B cell (primary cell): ENCODE measurements around the gene NOTCH3. TPM values are rescaled to one million over a fixed set of nuclear protein-coding genes. Genes with fewer than 3 reads are reported as not detected.

ENCODE experiments used
- ATAC-seq: fragments of 200-7000 bp; cut with Tn5 transposase; one replicate; pipeline ENCODE4 v1.10.0; 2021; ENCODE audit warnings: low read depth, mild to moderate bottlenecking, moderate number of reproducible peaks, moderate library complexity
- CTCF ChIA-PET: fragments of 350-600 bp; sonication (Branson Sonifier 250); formaldehyde crosslinking; loops from one replicate; lab custom pipeline; 2021; ENCODE audit warnings: antibody characterized with exemption, inconsistent platforms; lab: Charles Lee
- POLR2A ChIA-PET: fragments of 350-600 bp; sonication (Branson Sonifier 250); formaldehyde crosslinking; loops from one replicate; lab custom pipeline; 2021; ENCODE audit warnings: antibody characterized with exemption; lab: Charles Lee
- DNase-seq: peaks from one replicate; pipeline ENCODE4 v3.0.0; 2013
- H2AFZ ChIP-seq: 2 replicates; pipeline ENCODE4 v1.6.1; 2012; ENCODE audit warnings: mild to moderate bottlenecking, low read depth, low read length; ENCODE audit not compliant: insufficient read depth, poor library complexity, severe bottlenecking
- H3K27ac ChIP-seq, 2 donors: 1 replicate in 1 of 2; 2 replicates in 1 of 2; pipeline ENCODE4 v1.5.1; 2012 to 2013; ENCODE audit warnings: low read length in 2 of 2, mild to moderate bottlenecking in 2 of 2, moderate library complexity in 1 of 2
- H3K27me3 ChIP-seq, 4 experiments: fragments of 200-600 bp in 1 of 4; sonication (generic) in 1 of 4; replicated peaks in 1 of 4; 1 replicate in 2 of 4; 2 replicates in 2 of 4; pipeline versions ENCODE4 v1.6.1 to v1.7.0; 2013 to 2016; ENCODE audit warnings: low read length in 3 of 4, mild to moderate bottlenecking in 2 of 4, mixed read lengths in 1 of 4, moderate library complexity in 1 of 4; ENCODE audit not compliant: insufficient read depth in 4 of 4, control insufficient read depth in 3 of 4; ENCODE audit errors: control extremely low read depth in 1 of 4
- H3K36me3 ChIP-seq, 2 experiments: replicated peaks in 1 of 2; 1 replicate in 1 of 2; 2 replicates in 1 of 2; pipeline versions ENCODE4 v1.6.1 to v1.7.1; 2013; ENCODE audit warnings: low read length in 1 of 2; ENCODE audit not compliant: insufficient read depth in 2 of 2, control insufficient read depth in 1 of 2; ENCODE audit errors: control extremely low read depth in 1 of 2, extremely low read depth in 1 of 2
- H3K4me1 ChIP-seq, 2 donors: fragments of 200-600 bp in 1 of 2; sonication (generic) in 1 of 2; 1 replicate in 1 of 2; 2 replicates in 1 of 2; pipeline versions ENCODE4 v1.5.1 to v1.6.1; 2013 to 2017; ENCODE audit warnings: low read length in 2 of 2; ENCODE audit not compliant: control insufficient read depth in 2 of 2, insufficient read depth in 2 of 2
- H3K4me2 ChIP-seq: replicated peaks from 2 replicates; pipeline ENCODE3; 2012; ENCODE audit warnings: mild to moderate bottlenecking, low read depth, low read length; ENCODE audit not compliant: poor library complexity, severe bottlenecking
- H3K4me3 ChIP-seq, 5 experiments: fragments of 200-600 bp in 1 of 5; sonication (generic) in 1 of 5; 1 replicate in 3 of 5; 2 replicates in 2 of 5; pipeline versions ENCODE4 v1.5.1 to v1.7.0; 2011 to 2016; ENCODE audit warnings: low read length in 4 of 5, mild to moderate bottlenecking in 4 of 5, low read depth in 2 of 5, control low read depth in 1 of 5, moderate library complexity in 1 of 5; ENCODE audit not compliant: insufficient read depth in 1 of 5; ENCODE audit errors: control extremely low read depth in 1 of 5, extremely low read depth in 1 of 5
- H3K79me2 ChIP-seq: fragments of 200-600 bp; sonication (generic); one replicate; pipeline ENCODE4 v1.6.0; 2016; ENCODE audit warnings: low read length; ENCODE audit not compliant: control insufficient read depth, insufficient read depth
- H3K9ac ChIP-seq: fragments of 200-600 bp; sonication (generic); 2 replicates; pipeline ENCODE4 v1.6.1; 2017; ENCODE audit warnings: mild to moderate bottlenecking, low read length, moderate library complexity
- H3K9me3 ChIP-seq, 3 donors: one replicate each; pipeline versions ENCODE4 v1.6.1 to v1.7.1; 2013; ENCODE audit warnings: low read length in 2 of 3; ENCODE audit not compliant: control insufficient read depth in 2 of 3, insufficient read depth in 1 of 3; ENCODE audit errors: control extremely low read depth in 1 of 3
- H4K20me1 ChIP-seq: 2 replicates; pipeline ENCODE4 v1.6.0; 2012; ENCODE audit warnings: mild to moderate bottlenecking, low read length; ENCODE audit not compliant: insufficient read depth, control insufficient read depth, poor library complexity, severe bottlenecking
- H3K27ac Mint-ChIP-seq: one replicate; pipeline ENCODE4 v1.8.0; 2021; ENCODE audit warnings: mixed read lengths
- H3K27me3 Mint-ChIP-seq: one replicate; pipeline ENCODE4 v1.8.0; 2021; ENCODE audit warnings: mixed read lengths
- H3K4me1 Mint-ChIP-seq: one replicate; pipeline ENCODE4 v1.8.0; 2021; ENCODE audit warnings: mixed read lengths
- H3K4me3 Mint-ChIP-seq: one replicate; pipeline ENCODE4 v1.8.0; 2021; ENCODE audit warnings: mixed read lengths
- H3K9me3 Mint-ChIP-seq: one replicate; pipeline ENCODE4 v1.8.0; 2022; ENCODE audit warnings: mixed read lengths; ENCODE audit not compliant: insufficient read depth
- CTCF ChIP-seq: fragments of 200-600 bp; IDR thresholded peaks from one replicate; pipeline ENCODE4 v1.8.0; 2022; ENCODE audit warnings: antibody characterized with exemption, mild to moderate bottlenecking
- EZH2 ChIP-seq: IDR thresholded peaks from 2 replicates; pipeline ENCODE4 v1.6.1; 2012; ENCODE audit warnings: borderline replicate concordance, low read depth, mild to moderate bottlenecking, moderate library complexity, low read length; ENCODE audit not compliant: insufficient read depth, poor library complexity, severe bottlenecking
- WGBS: methylation state at CpG from one replicate; pipeline ENCODE4 v1.1.5; 2013; ENCODE audit warnings: missing lambda C conversion rate; ENCODE audit not compliant: insufficient coverage; 5-methylcytosine and 5-hydroxymethylcytosine counted together
- intact Hi-C: fragments of 100-400 bp; cut with micrococcal nuclease; formaldehyde crosslinking; loops from one replicate; pipeline ENCODE4 v1.10.0; 2022
- polyA plus RNA-seq: library from polyadenylated mRNA; depleted of rRNA; stranded (reverse); fragments of >200 nt; gene quantifications from 2 replicates; pipeline ENCODE4 v1.2.3, GENCODE V29; 2012
- total RNA-seq, 2 donors: library from RNA; stranded (reverse); fragments of 120-200 nt in 1 of 2; gene quantifications; 1 replicate in 1 of 2; 2 replicates in 1 of 2; pipeline versions ENCODE4 v1.2.3 to v1.2.4, GENCODE V29; 2013 to 2022

Gene NOTCH3
- total and polyA plus RNA-seq, 2 donors (not counting 1 experiment from before 2014, with no cell fraction given) = 0.01 to 0.05 TPM

- H3K9me3 Mint-ChIP-seq = peaks cover 2% of the 10 kb centered on the region
- 89% methylated on average over 24 of the region's 24 CpGs for whole genome bisulfite sequencing
- no peak overlapping the region for H3K27ac ChIP-seq
- H3K4me3 ChIP-seq = no peak overlapping the region
- no peak overlapping the region for H3K4me2 ChIP-seq
- no peak overlapping the region for H3K4me3 Mint-ChIP-seq
- intact Hi-C loops = no loop called here
- H3K4me1 ChIP-seq = no peaks in the 10 kb centered on the region
- no peak overlapping the region for H3K9ac ChIP-seq
- no peaks in the 10 kb centered on the region for H3K4me1 Mint-ChIP-seq
- no peaks in the 10 kb centered on the region for H3K79me2 ChIP-seq
- ATAC-seq (no peak), DNase-seq (no peak)
- ChIA-PET CTCF (no interaction called here), POLR2A (no interaction called here)
- peaks cover 0 to 9% (median 0%) of the 10 kb centered on the region in 3 donors for H3K9me3 ChIP-seq
- no peaks in the 10 kb centered on the region for H4K20me1 ChIP-seq
- H3K36me3 ChIP-seq = no peaks in the 10 kb centered on the region
- peaks cover 16% of the 10 kb centered on the region for H3K27me3 Mint-ChIP-seq
- peaks cover 0 to 14% (median 2%) of the 10 kb centered on the region in 4 experiments for H3K27me3 ChIP-seq
- H3K27ac Mint-ChIP-seq = no peak overlapping the region
- TF ChIP-seq CTCF = no peak
- H2AFZ ChIP-seq = no peak overlapping the region
These were observed 11.9 kb downstream of the NOTCH3 start for GRCh38 chr19:15188851-15189250.

- H3K36me3 ChIP-seq = no peaks in the 10 kb centered on the region
- no peaks in the 10 kb centered on the region for H4K20me1 ChIP-seq
- H3K27me3 Mint-ChIP-seq = peaks cover 10% of the 10 kb centered on the region
- CTCF ChIA-PET = no interaction called here
- H3K9me3 ChIP-seq = peaks cover 0 to 9% (median 0%) of the 10 kb centered on the region in 3 donors
- no peak overlapping the region for H2AFZ ChIP-seq
- ATAC-seq = no peak
- H3K4me2 ChIP-seq = no peak overlapping the region
- no peak overlapping the region for H3K4me3 ChIP-seq
- POLR2A ChIA-PET = no interaction called here
- no peak overlapping the region for H3K4me3 Mint-ChIP-seq
- TF ChIP-seq EZH2 (no peak), CTCF (no peak)
- no peak overlapping the region for H3K9ac ChIP-seq
- DNase-seq = no peak
- no peaks in the 10 kb centered on the region for H3K4me1 Mint-ChIP-seq
- no peak overlapping the region for H3K27ac ChIP-seq
- no peaks in the 10 kb centered on the region for H3K4me1 ChIP-seq
- no peaks in the 10 kb centered on the region for H3K79me2 ChIP-seq
- 94% methylated on average over 30 of the region's 38 CpGs for WGBS
- intact Hi-C loops = no loop called here
- H3K27ac Mint-ChIP-seq = no peak overlapping the region
- H3K27me3 ChIP-seq = peaks cover 0 to 10% (median 1%) of the 10 kb centered on the region in 4 experiments
- peaks cover 2% of the 10 kb centered on the region for H3K9me3 Mint-ChIP-seq
These were observed 13.5 kb downstream of the NOTCH3 start for GRCh38 chr19:15187026-15188007.
